ENCODE data around the gene METRNL. TPM values are rescaled to one million over a fixed set of nuclear protein-coding genes. Genes with fewer than 3 reads are reported as not detected.

METRNL gene
- total RNA-seq, 1 experiment from 2014 or later = 58.7 TPM

- BruUV-seq (replicated peaks) = no TSS peak
- no peak overlapping the region for H2AFZ ChIP-seq (ENCODE audit: low read depth, low read length, poor library complexity, severe bottlenecking)
- no peak overlapping the region for H3K27ac ChIP-seq (ENCODE audit: low read depth, low read length)
These were observed 23.4 kb upstream of the METRNL start for GRCh38 chr17:83055911-83056582.

More at GRCh38 chr17:83055911-83056582, 23.4 kb upstream of the METRNL start:
- intact Hi-C loops (cut with micrococcal nuclease) = no loop called here
- no peaks in the 10 kb centered on the region for H3K27me3 ChIP-seq (ENCODE audit: insufficient read depth, low read length)
- ATAC-seq (no peak), DNase-seq (ENCODE audit: low read depth, low spot score) (no peak)
- H3K79me2 ChIP-seq (ENCODE audit: insufficient read depth, low read length) = no peaks in the 10 kb centered on the region; the same call in 1 of the 2 replicates
- CTCF ChIA-PET = no interaction called here
- H4K20me1 ChIP-seq (ENCODE audit: insufficient read depth) = no peaks in the 10 kb centered on the region
- no peaks in the 10 kb centered on the region for H3K9me2 ChIP-seq (ENCODE audit: insufficient read depth)
- H3K9me3 ChIP-seq (ENCODE audit: control insufficient read depth in 1 of 2, insufficient read depth in 1 of 2, low read depth in 1 of 2, low read length in 2 of 2) = no peaks in the 10 kb centered on the region
- H3K4me3 ChIP-seq (replicated peaks in 1 of 2; ENCODE audit: low read depth in 1 of 2, low read length in 2 of 2) = no peak overlapping the region
- POLR2A ChIA-PET = no interaction called here
- H3K9ac ChIP-seq (ENCODE audit: low read length) = no peak overlapping the region
- RAD21 ChIA-PET (ENCODE audit: low non-redundant PET in 1 of 2, low total read pairs in 2 of 2, uncharacterized antibody in 2 of 2, unreplicated experiment in 2 of 2) = no interaction called here
- peak overlapping the region; percentile 54 for H3K4me2 ChIP-seq (ENCODE audit: low read length)
- TF ChIP-seq TCF7L2 (IDR thresholded peaks at IDR 0.05; ENCODE audit: borderline replicate concordance, extremely low read depth, insufficient read depth, insufficient read length) (no peak), REST (IDR thresholded peaks at IDR 0.05; ENCODE audit: low read depth) (no peak), ZFX (IDR thresholded peaks at IDR 0.05) (no peak), SP1 (IDR thresholded peaks at IDR 0.05; ENCODE audit: low read depth) (no peak), POLR2A (IDR thresholded peaks at IDR 0.05; ENCODE audit: borderline replicate concordance, extremely low read depth, insufficient read depth, insufficient read length) (no peak), SIN3A (IDR thresholded peaks at IDR 0.05; ENCODE audit: low read depth) (no peak), ATF3 (IDR thresholded peaks at IDR 0.05) (no peak), SRF (IDR thresholded peaks at IDR 0.05; ENCODE audit: low read depth) (no peak), EZH2phosphoT487 (IDR thresholded peaks at IDR 0.05; ENCODE audit: borderline replicate concordance) (no peak), CBX3 (IDR thresholded peaks at IDR 0.05; ENCODE audit: low read depth) (no peak), CEBPB (IDR thresholded peaks at IDR 0.05; ENCODE audit: low read depth) (no peak), CTCF (IDR thresholded peaks at IDR 0.05 in 2 of 3, conservative IDR thresholded peaks at IDR 0.05 in 1 of 3; ENCODE audit: borderline replicate concordance in 1 of 3, insufficient read depth in 1 of 3, low read depth in 2 of 3, low read length in 2 of 3) (no peak), ELF1 (IDR thresholded peaks at IDR 0.05; ENCODE audit: borderline replicate concordance, low read depth) (no peak), ZNF274 (IDR thresholded peaks at IDR 0.05; ENCODE audit: low read depth, low read length) (no peak), JUND (IDR thresholded peaks at IDR 0.05) (no peak)
- H3K4me1 ChIP-seq (ENCODE audit: control insufficient read depth in 1 of 2, insufficient read depth in 2 of 2, low read length in 2 of 2) = peaks cover 11 to 21% of the 10 kb centered on the region in 2 experiments
- no peaks in the 10 kb centered on the region for H3K36me3 ChIP-seq (ENCODE audit: control insufficient read depth in 1 of 2, insufficient read depth in 2 of 2, low read length in 2 of 2)
